Gastroesophageal sphincter (tissue), 3 donors: Measurements from ENCODE around the gene CCDC178.

Source experiments
- CTCF ChIP-seq, 4 experiments: fragments of 200-600 bp in 2 of 4; fragments of 450-650 bp in 2 of 4; sonication (generic) in 1 of 4; IDR thresholded peaks; one replicate each; pipeline ENCODE4 v1.5.1; 2017 to 2019; ENCODE audit warnings: antibody characterized with exemption in 4 of 4, mild to moderate bottlenecking in 2 of 4, moderate library complexity in 2 of 4
- EP300 ChIP-seq: sonication (generic); formaldehyde crosslinking; IDR thresholded peaks from one replicate; pipeline ENCODE4 v1.6.1; 2017; ENCODE audit warnings: antibody characterized with exemption, mild to moderate bottlenecking
- POLR2A ChIP-seq, 2 donors: fragments of 450-650 bp; IDR thresholded peaks; one replicate each; pipeline ENCODE4 v1.6.1; 2017; ENCODE audit warnings: antibody characterized with exemption in 2 of 2, mild to moderate bottlenecking in 2 of 2, moderate library complexity in 1 of 2
- POLR2AphosphoS5 ChIP-seq: sonication (generic); formaldehyde crosslinking; IDR thresholded peaks from one replicate; pipeline ENCODE4 v1.6.1; 2017; ENCODE audit warnings: antibody characterized with exemption

GRCh38 chr18:33355263-33355662 is 85.3 kb downstream of the CCDC178 start:
- TF ChIP-seq CTCF (IDR thresholded peaks at IDR 0.05) (no peak), POLR2AphosphoS5 (no peak), POLR2A (IDR thresholded peaks at IDR 0.05) (no peak), EP300 (no peak)
